AG04450 (cell line): ENCODE measurements around the gene ANKRD18A. TPM values are rescaled to one million over a fixed set of nuclear protein-coding genes. Genes with fewer than 3 reads are reported as not detected.

ENCODE experiments used
- CTCF ChIA-PET: fragments of 300-600, 350-600 bp; formaldehyde crosslinking; extraction: SDS; loops from one replicate; lab custom pipeline; 2022; ENCODE audit warnings: antibody characterized with exemption, inconsistent platforms; lab: Charles Lee
- POLR2A ChIA-PET: fragments of 350-600 bp; formaldehyde crosslinking; extraction: SDS; loops from one replicate; lab custom pipeline; 2021; ENCODE audit warnings: antibody characterized with exemption, inconsistent platforms; lab: Yijun Ruan, JAX
- DNase-seq: peaks from one replicate; pipeline ENCODE4 v3.0.0-alpha.2; 2011; ENCODE audit warnings: low read depth, low spot score
- H3K27ac ChIP-seq: one replicate; pipeline ENCODE4 v1.5.1; 2012; ENCODE audit warnings: low read depth, low read length, control low read depth
- H3K27me3 ChIP-seq: one replicate; pipeline ENCODE4 v1.6.0; 2012; ENCODE audit warnings: low read length; ENCODE audit not compliant: control insufficient read depth, insufficient read depth
- H3K4me3 ChIP-seq: 2 replicates; pipeline ENCODE4 v1.5.1; 2011; ENCODE audit warnings: mild to moderate bottlenecking, low read depth, low read length, control low read depth
- H3K9me3 ChIP-seq: 2 replicates; pipeline ENCODE4 v1.5.1; 2012; ENCODE audit warnings: low read length; ENCODE audit not compliant: control insufficient read depth, insufficient read depth
- CTCF ChIP-seq: IDR thresholded peaks from 2 replicates; pipeline ENCODE4 v1.5.1; 2011; ENCODE audit warnings: low read depth, low read length, control low read depth, inconsistent platforms
- polyA plus RNA-seq: library from polyadenylated mRNA; depleted of rRNA; stranded (reverse); fragments of >200 nt; gene quantifications from 2 replicates; pipeline ENCODE4 v1.2.3, GENCODE V29; 2011

The ANKRD18A gene
- polyA plus RNA-seq, 1 experiment = 0.31 TPM

GRCh38 chr9:38629511-38629910, 9.1 kb upstream of the ANKRD18A start:
- ChIA-PET POLR2A (no interaction called here), CTCF (interaction anchor here (0.6 kb wide), 1 partner anchor 12 kb away, joined by 4 read pairs; no protein-coding TSS in a partner anchor)
- Histone ChIP-seq H3K9me3 (no peaks in the 10 kb centered on the region; the same call in 1 of the 2 replicates), H3K4me3 (no peak overlapping the region), H3K27me3 (peaks cover 4% of the 10 kb centered on the region), H3K27ac (no peak overlapping the region)
- no peak for DNase-seq
- TF ChIP-seq CTCF = no peak

- CTCF ChIA-PET = no interaction called here
- Histone ChIP-seq H3K9me3 (peaks cover 4% of the 10 kb centered on the region; the same call in 1 of the 2 replicates), H3K27ac (no peak overlapping the region), H3K4me3 (no peak overlapping the region), H3K27me3 (peaks cover 24% of the 10 kb centered on the region)
- TF ChIP-seq CTCF = no peak
- DNase-seq = no peak
- POLR2A ChIA-PET = no interaction called here
Observed at GRCh38 chr9:38626006-38626405, 5.6 kb upstream of the ANKRD18A start.

GRCh38 chr9:38622951-38623350, 2.6 kb upstream of the ANKRD18A start:
- Histone ChIP-seq H3K9me3 (peaks cover 7% of the 10 kb centered on the region; the same call in 1 of the 2 replicates), H3K27ac (no peak overlapping the region), H3K27me3 (peaks cover 43% of the 10 kb centered on the region), H3K4me3 (no peak overlapping the region)
- no peak for DNase-seq
- no peak for TF ChIP-seq CTCF
- ChIA-PET CTCF (no interaction called here), POLR2A (no interaction called here)

GRCh38 chr9:38622288-38622674, 1.9 kb upstream of the ANKRD18A start:
- Histone ChIP-seq H3K27ac (no peak overlapping the region), H3K4me3 (no peak overlapping the region), H3K27me3 (peaks cover 43% of the 10 kb centered on the region), H3K9me3 (peaks cover 7% of the 10 kb centered on the region; the same call in 1 of the 2 replicates)
- no peak for TF ChIP-seq CTCF
- POLR2A ChIA-PET = no interaction called here
- CTCF ChIA-PET = interaction anchor here (0.7 kb wide), 1 partner anchor 981 kb away, joined by 3 read pairs; no protein-coding TSS in a partner anchor
- DNase-seq = no peak

GRCh38 chr9:38621434-38622287, 1.3 kb upstream of the ANKRD18A start:
- POLR2A ChIA-PET = no interaction called here
- TF ChIP-seq CTCF = no peak
- CTCF ChIA-PET = interaction anchor here (0.7 kb wide), 1 partner anchor 980 kb away, joined by 3 read pairs; no protein-coding TSS in a partner anchor
- Histone ChIP-seq H3K27ac (no peak overlapping the region), H3K9me3 (peaks cover 7% of the 10 kb centered on the region; the same call in 1 of the 2 replicates), H3K4me3 (no peak overlapping the region), H3K27me3 (peaks cover 43% of the 10 kb centered on the region)
- no peak for DNase-seq
